ENCODE results near the gene GLYATL3.

GRCh38 chr6:49541210-49541724, 41.5 kb downstream of the GLYATL3 start:
- TF ChIP-seq EZH2 (IDR thresholded peaks at IDR 0.05; ENCODE audit: low read length) (no peak), CTCF (optimal IDR thresholded peaks at IDR 0.05 in 1 of 3, IDR thresholded peaks at IDR 0.05 in 1 of 3, conservative IDR thresholded peaks at IDR 0.05 in 1 of 3; ENCODE audit: extremely low read depth in 1 of 3, insufficient read depth in 2 of 3, low read length in 3 of 3) (no peak)

Measured in keratinocyte (primary cell).